B cell (primary cell): ENCODE data around the gene ZNF22. TPM values are rescaled to one million over a fixed set of nuclear protein-coding genes. Genes with fewer than 3 reads are reported as not detected.

Source experiments
- ATAC-seq: fragments of 200-7000 bp; cut with Tn5 transposase; one replicate; pipeline ENCODE4 v1.10.0; 2021; ENCODE audit warnings: low read depth, mild to moderate bottlenecking, moderate number of reproducible peaks, moderate library complexity
- CTCF ChIA-PET: fragments of 350-600 bp; sonication (Branson Sonifier 250); formaldehyde crosslinking; loops from one replicate; lab custom pipeline; 2021; ENCODE audit warnings: antibody characterized with exemption, inconsistent platforms; lab: Charles Lee
- POLR2A ChIA-PET: fragments of 350-600 bp; sonication (Branson Sonifier 250); formaldehyde crosslinking; loops from one replicate; lab custom pipeline; 2021; ENCODE audit warnings: antibody characterized with exemption; lab: Charles Lee
- DNase-seq: peaks from one replicate; pipeline ENCODE4 v3.0.0; 2013
- H2AFZ ChIP-seq: 2 replicates; pipeline ENCODE4 v1.6.1; 2012; ENCODE audit warnings: mild to moderate bottlenecking, low read depth, low read length; ENCODE audit not compliant: insufficient read depth, poor library complexity, severe bottlenecking
- H3K27ac ChIP-seq, 2 donors: 1 replicate in 1 of 2; 2 replicates in 1 of 2; pipeline ENCODE4 v1.5.1; 2012 to 2013; ENCODE audit warnings: low read length in 2 of 2, mild to moderate bottlenecking in 2 of 2, moderate library complexity in 1 of 2
- H3K27me3 ChIP-seq, 4 experiments: fragments of 200-600 bp in 1 of 4; sonication (generic) in 1 of 4; replicated peaks in 1 of 4; 1 replicate in 2 of 4; 2 replicates in 2 of 4; pipeline versions ENCODE4 v1.6.1 to v1.7.0; 2013 to 2016; ENCODE audit warnings: low read length in 3 of 4, mild to moderate bottlenecking in 2 of 4, mixed read lengths in 1 of 4, moderate library complexity in 1 of 4; ENCODE audit not compliant: insufficient read depth in 4 of 4, control insufficient read depth in 3 of 4; ENCODE audit errors: control extremely low read depth in 1 of 4
- H3K36me3 ChIP-seq, 2 experiments: replicated peaks in 1 of 2; 1 replicate in 1 of 2; 2 replicates in 1 of 2; pipeline versions ENCODE4 v1.6.1 to v1.7.1; 2013; ENCODE audit warnings: low read length in 1 of 2; ENCODE audit not compliant: insufficient read depth in 2 of 2, control insufficient read depth in 1 of 2; ENCODE audit errors: control extremely low read depth in 1 of 2, extremely low read depth in 1 of 2
- H3K4me1 ChIP-seq, 2 donors: fragments of 200-600 bp in 1 of 2; sonication (generic) in 1 of 2; 1 replicate in 1 of 2; 2 replicates in 1 of 2; pipeline versions ENCODE4 v1.5.1 to v1.6.1; 2013 to 2017; ENCODE audit warnings: low read length in 2 of 2; ENCODE audit not compliant: control insufficient read depth in 2 of 2, insufficient read depth in 2 of 2
- H3K4me2 ChIP-seq: replicated peaks from 2 replicates; pipeline ENCODE3; 2012; ENCODE audit warnings: mild to moderate bottlenecking, low read depth, low read length; ENCODE audit not compliant: poor library complexity, severe bottlenecking
- H3K4me3 ChIP-seq, 5 experiments: fragments of 200-600 bp in 1 of 5; sonication (generic) in 1 of 5; 1 replicate in 3 of 5; 2 replicates in 2 of 5; pipeline versions ENCODE4 v1.5.1 to v1.7.0; 2011 to 2016; ENCODE audit warnings: low read length in 4 of 5, mild to moderate bottlenecking in 4 of 5, low read depth in 2 of 5, control low read depth in 1 of 5, moderate library complexity in 1 of 5; ENCODE audit not compliant: insufficient read depth in 1 of 5; ENCODE audit errors: control extremely low read depth in 1 of 5, extremely low read depth in 1 of 5
- H3K79me2 ChIP-seq: fragments of 200-600 bp; sonication (generic); one replicate; pipeline ENCODE4 v1.6.0; 2016; ENCODE audit warnings: low read length; ENCODE audit not compliant: control insufficient read depth, insufficient read depth
- H3K9ac ChIP-seq: fragments of 200-600 bp; sonication (generic); 2 replicates; pipeline ENCODE4 v1.6.1; 2017; ENCODE audit warnings: mild to moderate bottlenecking, low read length, moderate library complexity
- H3K9me3 ChIP-seq, 3 donors: one replicate each; pipeline versions ENCODE4 v1.6.1 to v1.7.1; 2013; ENCODE audit warnings: low read length in 2 of 3; ENCODE audit not compliant: control insufficient read depth in 2 of 3, insufficient read depth in 1 of 3; ENCODE audit errors: control extremely low read depth in 1 of 3
- H4K20me1 ChIP-seq: 2 replicates; pipeline ENCODE4 v1.6.0; 2012; ENCODE audit warnings: mild to moderate bottlenecking, low read length; ENCODE audit not compliant: insufficient read depth, control insufficient read depth, poor library complexity, severe bottlenecking
- H3K27ac Mint-ChIP-seq: one replicate; pipeline ENCODE4 v1.8.0; 2021; ENCODE audit warnings: mixed read lengths
- H3K27me3 Mint-ChIP-seq: one replicate; pipeline ENCODE4 v1.8.0; 2021; ENCODE audit warnings: mixed read lengths
- H3K4me1 Mint-ChIP-seq: one replicate; pipeline ENCODE4 v1.8.0; 2021; ENCODE audit warnings: mixed read lengths
- H3K4me3 Mint-ChIP-seq: one replicate; pipeline ENCODE4 v1.8.0; 2021; ENCODE audit warnings: mixed read lengths
- H3K9me3 Mint-ChIP-seq: one replicate; pipeline ENCODE4 v1.8.0; 2022; ENCODE audit warnings: mixed read lengths; ENCODE audit not compliant: insufficient read depth
- CTCF ChIP-seq: fragments of 200-600 bp; IDR thresholded peaks from one replicate; pipeline ENCODE4 v1.8.0; 2022; ENCODE audit warnings: antibody characterized with exemption, mild to moderate bottlenecking
- EZH2 ChIP-seq: IDR thresholded peaks from 2 replicates; pipeline ENCODE4 v1.6.1; 2012; ENCODE audit warnings: borderline replicate concordance, low read depth, mild to moderate bottlenecking, moderate library complexity, low read length; ENCODE audit not compliant: insufficient read depth, poor library complexity, severe bottlenecking
- WGBS: methylation state at CpG from one replicate; pipeline ENCODE4 v1.1.5; 2013; ENCODE audit warnings: missing lambda C conversion rate; ENCODE audit not compliant: insufficient coverage; 5-methylcytosine and 5-hydroxymethylcytosine counted together
- intact Hi-C: fragments of 100-400 bp; cut with micrococcal nuclease; formaldehyde crosslinking; loops from one replicate; pipeline ENCODE4 v1.10.0; 2022
- polyA plus RNA-seq: library from polyadenylated mRNA; depleted of rRNA; stranded (reverse); fragments of >200 nt; gene quantifications from 2 replicates; pipeline ENCODE4 v1.2.3, GENCODE V29; 2012
- total RNA-seq, 2 donors: library from RNA; stranded (reverse); fragments of 120-200 nt in 1 of 2; gene quantifications; 1 replicate in 1 of 2; 2 replicates in 1 of 2; pipeline versions ENCODE4 v1.2.3 to v1.2.4, GENCODE V29; 2013 to 2022

The ZNF22 gene
- total and polyA plus RNA-seq, 2 donors (not counting 1 experiment from before 2014, with no cell fraction given), result 7.7 to 31.4 TPM

GRCh38 chr10:44983895-44984278 lies 16.8 kb upstream of the ZNF22 start:
- no peak overlapping the region for H3K27ac ChIP-seq
- WGBS, result 99% methylated on average over 10 of the region's 10 CpGs

GRCh38 chr10:44984671-44985101 lies 16.0 kb upstream of the ZNF22 start:
- no peaks in the 10 kb centered on the region for H3K36me3 ChIP-seq
- TF ChIP-seq CTCF (no peak), EZH2 (no peak)
- H3K4me3 Mint-ChIP-seq, result no peak overlapping the region
- intact Hi-C loops, result no loop called here
- no peaks in the 10 kb centered on the region for H3K79me2 ChIP-seq
- no peaks in the 10 kb centered on the region for H3K9me3 ChIP-seq
- no peak overlapping the region for H3K4me3 ChIP-seq
- WGBS, result 94% methylated on average over 15 of the region's 15 CpGs
- no peaks in the 10 kb centered on the region for H3K4me1 Mint-ChIP-seq
- peaks cover 10% of the 10 kb centered on the region for H3K27me3 Mint-ChIP-seq
- CTCF ChIA-PET, result no interaction called here
- POLR2A ChIA-PET, result no interaction called here
- H3K9me3 Mint-ChIP-seq, result no peaks in the 10 kb centered on the region
- H3K4me2 ChIP-seq, result no peak overlapping the region
- ATAC-seq (no peak), DNase-seq (no peak)
- H3K27ac ChIP-seq, result no peak overlapping the region
- H3K4me1 ChIP-seq, result no peaks in the 10 kb centered on the region
- H2AFZ ChIP-seq, result no peak overlapping the region
- H4K20me1 ChIP-seq, result no peaks in the 10 kb centered on the region
- H3K27ac Mint-ChIP-seq, result no peak overlapping the region
- no peaks in the 10 kb centered on the region for H3K27me3 ChIP-seq
- no peak overlapping the region for H3K9ac ChIP-seq

More at GRCh38 chr10:44983895-44984278, 16.8 kb upstream of the ZNF22 start:
- ATAC-seq (no peak), DNase-seq (no peak)
- peaks cover 0 to under 1% of the 10 kb centered on the region in 2 donors for H3K4me1 ChIP-seq
- H2AFZ ChIP-seq, result no peak overlapping the region
- Mint-ChIP-seq H3K4me3 (no peak overlapping the region), H3K27me3 (peaks cover 6% of the 10 kb centered on the region), H3K9me3 (no peaks in the 10 kb centered on the region), H3K27ac (no peak overlapping the region), H3K4me1 (no peaks in the 10 kb centered on the region)
- no peak overlapping the region for H3K9ac ChIP-seq
- H4K20me1 ChIP-seq, result no peaks in the 10 kb centered on the region
- no peak overlapping the region for H3K4me3 ChIP-seq
- H3K36me3 ChIP-seq, result no peaks in the 10 kb centered on the region
- H3K9me3 ChIP-seq, result no peaks in the 10 kb centered on the region
- ChIA-PET POLR2A (no interaction called here), CTCF (interaction anchor here (9.0 kb wide), 1 partner anchor 51 kb away, joined by 93 read pairs; no protein-coding TSS in a partner anchor)
- intact Hi-C loops, result no loop called here
- TF ChIP-seq EZH2 (no peak), CTCF (no peak)
- H3K27me3 ChIP-seq, result no peaks in the 10 kb centered on the region
- H3K79me2 ChIP-seq, result no peaks in the 10 kb centered on the region
- H3K4me2 ChIP-seq, result no peak overlapping the region
